ENCODE measurements around the gene NPY4R.
"Not testable (repeated sequence)": the region's sequence is repeated elsewhere in the genome, so short reads cannot be mapped to it uniquely, and the experiment has no call there.

- not testable (repeated sequence) for TF ChIP-seq CTCF (conservative IDR thresholded peaks at IDR 0.05; ENCODE audit: low read length); EZH2phosphoT487 (IDR thresholded peaks at IDR 0.05; ENCODE audit: borderline replicate concordance)
Observed at GRCh38 chr10:46470134-46470533, 4.4 kb upstream of the NPY4R start.

All from Loucy (cell line).